Neural cell (in vitro differentiated cells): ENCODE results near the gene ZBTB44.

Experiments used
- POLR2AphosphoS5 ChIP-seq: IDR thresholded peaks from 2 replicates; pipeline ENCODE4 v1.6.1; 2012
- TAF1 ChIP-seq: IDR thresholded peaks from 2 replicates; pipeline ENCODE4 v1.6.1; 2012; ENCODE audit warnings: low read depth
- TF ChIP-seq, protein P1 (sequence below): fragments of 450-650 bp; IDR thresholded peaks from 2 replicates; pipeline ENCODE4 v1.5.1; 2014; ENCODE audit warnings: antibody characterized with exemption, mild to moderate bottlenecking, moderate library complexity; ENCODE audit not compliant: poor library complexity, severe bottlenecking

- TF ChIP-seq POLR2AphosphoS5 (no peak), TAF1 (no peak)
- TF ChIP-seq, protein P1, sequence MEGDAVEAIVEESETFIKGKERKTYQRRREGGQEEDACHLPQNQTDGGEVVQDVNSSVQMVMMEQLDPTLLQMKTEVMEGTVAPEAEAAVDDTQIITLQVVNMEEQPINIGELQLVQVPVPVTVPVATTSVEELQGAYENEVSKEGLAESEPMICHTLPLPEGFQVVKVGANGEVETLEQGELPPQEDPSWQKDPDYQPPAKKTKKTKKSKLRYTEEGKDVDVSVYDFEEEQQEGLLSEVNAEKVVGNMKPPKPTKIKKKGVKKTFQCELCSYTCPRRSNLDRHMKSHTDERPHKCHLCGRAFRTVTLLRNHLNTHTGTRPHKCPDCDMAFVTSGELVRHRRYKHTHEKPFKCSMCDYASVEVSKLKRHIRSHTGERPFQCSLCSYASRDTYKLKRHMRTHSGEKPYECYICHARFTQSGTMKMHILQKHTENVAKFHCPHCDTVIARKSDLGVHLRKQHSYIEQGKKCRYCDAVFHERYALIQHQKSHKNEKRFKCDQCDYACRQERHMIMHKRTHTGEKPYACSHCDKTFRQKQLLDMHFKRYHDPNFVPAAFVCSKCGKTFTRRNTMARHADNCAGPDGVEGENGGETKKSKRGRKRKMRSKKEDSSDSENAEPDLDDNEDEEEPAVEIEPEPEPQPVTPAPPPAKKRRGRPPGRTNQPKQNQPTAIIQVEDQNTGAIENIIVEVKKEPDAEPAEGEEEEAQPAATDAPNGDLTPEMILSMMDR = no peak
These were observed 91.3 kb downstream of the ZBTB44 start for GRCh38 chr11:130223291-130223971.
